GM18520 (cell line): ENCODE data around the gene KIF4A.
"Not testable (repeated sequence)": the region's sequence is repeated elsewhere in the genome, so short reads cannot be mapped to it uniquely, and the experiment has no call there.

ENCODE experiments used
- ATAC-seq: cut with Tn5 transposase; IDR thresholded peaks from one replicate; pipeline ENCODE4 v1.9.1; 2021; ENCODE audit not compliant: unreplicated experiment

Gene KIF4A, protein sequence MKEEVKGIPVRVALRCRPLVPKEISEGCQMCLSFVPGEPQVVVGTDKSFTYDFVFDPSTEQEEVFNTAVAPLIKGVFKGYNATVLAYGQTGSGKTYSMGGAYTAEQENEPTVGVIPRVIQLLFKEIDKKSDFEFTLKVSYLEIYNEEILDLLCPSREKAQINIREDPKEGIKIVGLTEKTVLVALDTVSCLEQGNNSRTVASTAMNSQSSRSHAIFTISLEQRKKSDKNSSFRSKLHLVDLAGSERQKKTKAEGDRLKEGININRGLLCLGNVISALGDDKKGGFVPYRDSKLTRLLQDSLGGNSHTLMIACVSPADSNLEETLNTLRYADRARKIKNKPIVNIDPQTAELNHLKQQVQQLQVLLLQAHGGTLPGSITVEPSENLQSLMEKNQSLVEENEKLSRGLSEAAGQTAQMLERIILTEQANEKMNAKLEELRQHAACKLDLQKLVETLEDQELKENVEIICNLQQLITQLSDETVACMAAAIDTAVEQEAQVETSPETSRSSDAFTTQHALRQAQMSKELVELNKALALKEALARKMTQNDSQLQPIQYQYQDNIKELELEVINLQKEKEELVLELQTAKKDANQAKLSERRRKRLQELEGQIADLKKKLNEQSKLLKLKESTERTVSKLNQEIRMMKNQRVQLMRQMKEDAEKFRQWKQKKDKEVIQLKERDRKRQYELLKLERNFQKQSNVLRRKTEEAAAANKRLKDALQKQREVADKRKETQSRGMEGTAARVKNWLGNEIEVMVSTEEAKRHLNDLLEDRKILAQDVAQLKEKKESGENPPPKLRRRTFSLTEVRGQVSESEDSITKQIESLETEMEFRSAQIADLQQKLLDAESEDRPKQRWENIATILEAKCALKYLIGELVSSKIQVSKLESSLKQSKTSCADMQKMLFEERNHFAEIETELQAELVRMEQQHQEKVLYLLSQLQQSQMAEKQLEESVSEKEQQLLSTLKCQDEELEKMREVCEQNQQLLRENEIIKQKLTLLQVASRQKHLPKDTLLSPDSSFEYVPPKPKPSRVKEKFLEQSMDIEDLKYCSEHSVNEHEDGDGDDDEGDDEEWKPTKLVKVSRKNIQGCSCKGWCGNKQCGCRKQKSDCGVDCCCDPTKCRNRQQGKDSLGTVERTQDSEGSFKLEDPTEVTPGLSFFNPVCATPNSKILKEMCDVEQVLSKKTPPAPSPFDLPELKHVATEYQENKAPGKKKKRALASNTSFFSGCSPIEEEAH

DNA sequence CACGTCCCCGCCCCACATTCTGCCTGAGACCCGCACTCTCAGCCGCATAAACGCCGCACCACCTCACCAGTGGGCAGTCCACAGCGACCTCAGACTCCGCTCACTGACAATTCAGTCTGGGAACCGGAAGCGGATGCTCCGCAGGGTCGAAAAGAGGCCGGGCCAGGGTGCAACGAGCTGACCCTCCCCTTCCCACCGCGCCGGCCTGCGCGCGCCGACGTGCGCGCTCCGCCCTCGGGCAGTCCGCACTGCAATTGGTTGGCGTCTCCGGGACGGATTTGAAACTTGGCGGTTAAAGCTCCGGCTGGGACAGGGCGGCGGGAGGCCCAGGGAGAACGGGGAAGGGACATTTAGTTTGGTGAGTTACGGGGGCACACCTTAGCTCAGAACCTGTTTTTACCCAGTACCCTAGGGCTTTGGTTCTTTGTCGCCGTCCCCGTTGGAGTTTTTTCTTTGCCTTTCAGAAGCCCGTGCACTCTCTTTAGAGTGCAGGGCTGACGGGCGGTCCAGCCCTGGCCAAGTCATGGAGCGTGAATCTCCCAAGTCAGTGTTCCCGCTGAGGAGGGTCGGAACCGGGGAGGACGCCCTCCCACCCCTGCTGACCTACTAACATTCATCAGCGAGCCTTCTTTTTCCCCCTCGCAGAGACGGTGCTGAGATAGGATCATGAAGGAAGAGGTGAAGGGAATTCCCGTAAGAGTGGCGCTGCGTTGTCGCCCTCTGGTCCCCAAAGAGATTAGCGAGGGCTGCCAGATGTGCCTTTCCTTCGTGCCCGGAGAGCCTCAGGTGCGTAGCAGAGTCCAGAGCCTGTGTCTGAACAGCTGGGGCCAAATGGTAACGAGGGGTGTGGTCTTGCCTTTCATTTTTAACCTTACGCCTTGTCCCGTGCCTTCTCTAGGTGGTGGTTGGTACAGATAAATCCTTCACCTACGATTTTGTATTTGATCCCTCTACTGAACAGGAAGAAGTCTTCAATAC, at the start of gene KIF4A, which contains the start of gene PDZD11:
Gene KIF4A, plus strand, starts transcription at position 312 of the 978 bp plus-strand sequence. Its CDS starts 355 bp downstream, at position 667.
Gene PDZD11, minus strand, starts transcription at position 135 of the 978 bp plus-strand sequence. CDS start 586 bp downstream, outside the sequence.
- ATAC-seq: peak; percentile 98

DNA sequence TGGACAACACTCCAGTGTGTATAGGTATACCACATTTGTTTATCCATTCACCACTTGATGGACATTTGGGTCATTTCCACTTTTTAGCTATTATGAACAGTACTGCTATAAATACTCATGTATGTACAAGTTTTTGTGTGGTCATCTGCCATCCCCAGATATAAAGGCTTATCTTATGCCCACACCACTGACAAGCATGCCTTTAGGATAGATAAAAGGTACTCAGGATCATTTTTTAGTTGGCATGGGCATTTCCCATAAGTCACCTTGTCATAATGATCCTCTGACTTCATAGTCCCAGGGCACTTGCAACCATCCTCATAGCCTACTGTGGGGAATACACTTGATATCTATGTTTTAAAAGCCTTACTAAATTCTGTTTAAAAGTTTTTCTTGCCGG, 49.2 kb upstream of the KIF4A start:
- ATAC-seq: no peak

DNA sequence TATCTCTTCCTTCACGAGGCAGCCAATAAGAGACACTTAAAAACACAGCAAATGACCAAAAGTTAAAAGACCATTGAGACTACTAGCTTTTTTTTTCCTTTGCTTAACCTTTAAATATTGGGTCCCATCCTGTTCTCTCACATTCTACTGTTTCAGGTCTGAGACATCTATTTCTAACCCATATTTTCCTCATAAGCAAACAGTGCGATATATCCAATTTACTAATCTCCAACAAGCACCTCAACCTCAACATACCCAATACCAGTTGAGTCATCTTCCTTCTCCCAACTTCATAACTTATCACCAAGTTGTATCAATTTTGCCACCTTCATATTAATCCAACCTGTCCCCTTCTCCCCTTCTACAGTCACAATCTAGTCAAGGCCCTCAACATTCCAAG, 48.4 kb upstream of the KIF4A start:
- ATAC-seq: no peak

DNA sequence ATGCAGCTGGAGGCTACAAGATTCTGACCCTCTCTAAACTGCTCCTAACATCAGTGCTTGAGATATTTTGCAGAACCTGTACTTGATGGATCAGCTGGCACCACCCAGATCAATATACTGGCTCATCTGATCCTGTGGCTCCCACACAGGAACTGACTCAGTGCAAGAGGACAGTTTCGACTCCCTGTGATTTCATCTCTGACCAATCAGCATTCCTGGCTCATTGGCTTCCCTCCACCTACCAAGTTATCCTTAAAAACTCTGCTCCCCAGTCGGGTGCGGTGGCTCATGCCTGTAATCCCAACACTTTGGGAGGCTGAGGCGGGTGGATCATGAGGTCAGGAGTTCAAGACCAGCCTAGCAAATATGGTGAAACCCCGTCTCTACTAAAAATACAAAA, 46.3 kb upstream of the KIF4A start:
- not testable (repeated sequence) for ATAC-seq

DNA sequence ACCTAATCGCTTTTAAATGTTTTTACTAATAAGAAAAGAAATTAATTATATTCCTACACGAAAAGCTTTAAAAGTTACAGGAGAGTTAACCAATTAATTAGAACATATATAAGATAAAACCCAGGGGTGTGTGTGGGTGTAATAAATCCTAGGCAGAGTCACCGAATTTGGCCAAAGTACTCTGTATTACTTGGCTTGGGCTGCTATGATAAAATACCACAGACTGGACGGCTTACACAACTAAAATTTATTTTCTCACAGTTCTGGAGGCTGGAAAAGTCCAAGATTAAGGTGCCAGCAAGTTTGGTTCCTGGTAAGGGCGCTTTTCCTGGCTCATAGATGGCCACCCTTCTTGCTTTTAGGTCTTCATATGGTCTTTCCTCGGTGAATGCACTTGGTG, 45.0 kb upstream of the KIF4A start:
- ATAC-seq: no peak

DNA sequence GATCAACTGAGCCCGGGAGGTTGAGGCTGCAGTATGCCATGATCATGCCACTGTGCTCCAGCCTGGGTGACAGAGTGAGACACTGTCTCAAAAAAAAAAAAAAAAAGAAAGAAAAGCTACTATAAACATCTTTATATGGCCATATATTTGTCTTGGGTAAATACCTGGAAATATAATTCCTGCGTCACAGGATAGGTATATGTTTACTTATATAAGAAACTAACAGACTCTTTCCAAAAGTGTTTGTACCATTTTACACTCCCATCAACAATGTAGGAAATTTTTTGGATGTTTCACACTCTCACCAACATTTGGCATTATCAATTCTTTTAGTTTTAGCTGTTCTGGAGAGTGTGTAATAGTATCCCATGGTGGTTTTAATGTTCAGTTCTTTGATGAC, 42.7 kb upstream of the KIF4A start:
- ATAC-seq: no peak

DNA sequence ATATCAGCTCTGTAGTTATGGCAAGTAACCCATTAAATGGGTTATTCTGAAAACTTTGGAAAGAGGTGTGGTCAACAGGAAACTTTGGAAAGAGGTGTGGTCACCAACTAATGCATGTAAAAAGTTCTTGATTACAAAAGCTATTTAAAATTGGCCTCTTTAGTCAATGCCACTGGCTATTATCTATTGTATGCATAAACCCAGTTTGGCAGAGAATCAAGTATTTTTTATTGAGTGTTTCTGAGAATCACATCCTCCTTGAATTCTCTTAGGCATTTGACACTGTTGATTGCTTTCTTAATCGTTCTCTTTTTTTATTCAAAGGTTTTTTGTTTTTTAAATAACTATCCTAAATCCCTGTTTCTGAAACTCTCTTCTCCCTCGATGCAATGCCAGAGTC, 37.4 kb upstream of the KIF4A start:
- ATAC-seq: no peak

DNA sequence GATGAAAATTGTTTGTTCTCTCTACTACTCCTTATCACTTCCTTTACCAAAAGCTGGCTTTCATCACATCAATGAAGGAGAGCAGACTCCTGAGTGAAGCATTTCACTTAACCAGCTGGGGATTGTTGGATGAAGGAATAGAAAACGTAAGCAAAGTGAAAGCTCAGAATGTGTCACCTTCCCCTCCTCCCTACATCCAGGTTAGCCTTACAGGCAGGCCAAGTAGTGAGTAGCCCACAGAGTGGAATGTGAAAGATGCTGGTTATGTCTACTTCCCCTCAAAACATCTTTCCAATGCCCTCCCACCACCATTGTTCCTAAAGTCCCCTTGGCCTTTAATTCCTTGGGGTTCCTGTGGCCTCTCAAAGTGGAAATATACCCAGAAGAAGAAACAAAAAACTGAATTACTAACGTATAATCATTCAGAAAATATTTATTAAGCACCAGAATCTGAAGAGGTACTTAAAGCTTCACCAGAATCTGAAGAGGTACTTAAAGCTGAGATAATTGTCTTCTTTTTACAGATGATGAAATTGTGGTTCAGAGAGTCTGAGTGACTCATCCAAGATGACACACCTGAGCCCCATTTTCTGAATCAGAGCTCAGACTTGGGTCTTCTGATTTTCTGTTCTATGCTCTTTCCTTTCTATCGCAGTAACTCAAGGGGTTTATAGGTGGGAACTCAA, 36.4 kb upstream of the KIF4A start:
- no peak for ATAC-seq

DNA sequence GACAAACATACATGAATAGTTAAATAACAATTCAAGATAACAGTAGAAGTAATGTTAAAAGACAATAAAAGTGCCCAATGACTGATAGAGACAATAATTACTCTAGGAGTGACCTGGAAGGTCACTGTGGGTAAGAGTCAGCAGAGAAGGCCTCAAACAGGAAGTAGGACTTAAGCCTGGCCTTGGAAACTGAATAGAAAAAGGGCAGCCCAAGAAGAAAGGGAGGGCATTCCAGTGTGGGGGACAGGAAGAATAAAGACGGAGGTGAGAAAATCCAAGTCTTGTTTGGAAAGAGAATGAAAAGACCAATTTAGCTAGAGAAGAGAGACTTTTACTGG, 35.9 kb upstream of the KIF4A start:
- ATAC-seq: no peak

DNA sequence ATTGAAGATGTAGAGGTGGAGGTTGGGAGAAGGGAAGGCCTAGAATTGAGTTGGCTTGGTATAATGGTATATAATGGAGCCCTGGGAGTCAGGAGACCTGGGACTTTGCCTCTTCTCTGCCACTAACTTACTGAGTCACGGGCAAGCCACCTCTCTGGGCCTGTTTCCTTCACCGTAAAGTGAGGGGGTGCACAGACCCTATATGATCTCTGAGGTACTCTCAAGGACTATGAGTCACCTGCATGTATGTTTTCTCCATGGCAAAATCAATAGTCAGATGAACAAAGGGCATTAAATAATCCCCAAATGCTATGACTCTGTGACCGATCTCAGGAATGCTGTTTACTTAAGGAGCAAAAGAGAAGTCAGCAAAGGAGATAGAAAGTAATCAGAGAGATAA, 35.0 kb upstream of the KIF4A start:
- ATAC-seq: no peak

DNA sequence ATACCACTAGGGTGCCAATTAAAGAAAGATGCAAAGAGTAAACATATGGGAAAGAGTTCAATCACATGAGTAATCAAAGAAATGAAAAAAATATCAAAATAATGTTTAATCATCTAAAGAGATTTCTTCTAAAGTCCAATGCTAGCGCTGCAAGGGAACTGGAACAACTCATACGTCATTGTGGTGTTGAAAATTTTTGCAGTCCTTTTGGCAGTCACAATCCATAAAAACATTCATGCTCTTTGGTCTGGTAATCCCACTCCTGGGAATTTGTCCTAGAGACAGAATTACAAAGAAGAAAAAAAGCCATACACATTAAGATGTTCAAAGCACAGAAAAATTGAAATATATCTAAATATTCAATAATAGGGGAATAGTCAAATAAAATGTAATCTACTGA, 34.5 kb upstream of the KIF4A start:
- ATAC-seq: no peak

DNA sequence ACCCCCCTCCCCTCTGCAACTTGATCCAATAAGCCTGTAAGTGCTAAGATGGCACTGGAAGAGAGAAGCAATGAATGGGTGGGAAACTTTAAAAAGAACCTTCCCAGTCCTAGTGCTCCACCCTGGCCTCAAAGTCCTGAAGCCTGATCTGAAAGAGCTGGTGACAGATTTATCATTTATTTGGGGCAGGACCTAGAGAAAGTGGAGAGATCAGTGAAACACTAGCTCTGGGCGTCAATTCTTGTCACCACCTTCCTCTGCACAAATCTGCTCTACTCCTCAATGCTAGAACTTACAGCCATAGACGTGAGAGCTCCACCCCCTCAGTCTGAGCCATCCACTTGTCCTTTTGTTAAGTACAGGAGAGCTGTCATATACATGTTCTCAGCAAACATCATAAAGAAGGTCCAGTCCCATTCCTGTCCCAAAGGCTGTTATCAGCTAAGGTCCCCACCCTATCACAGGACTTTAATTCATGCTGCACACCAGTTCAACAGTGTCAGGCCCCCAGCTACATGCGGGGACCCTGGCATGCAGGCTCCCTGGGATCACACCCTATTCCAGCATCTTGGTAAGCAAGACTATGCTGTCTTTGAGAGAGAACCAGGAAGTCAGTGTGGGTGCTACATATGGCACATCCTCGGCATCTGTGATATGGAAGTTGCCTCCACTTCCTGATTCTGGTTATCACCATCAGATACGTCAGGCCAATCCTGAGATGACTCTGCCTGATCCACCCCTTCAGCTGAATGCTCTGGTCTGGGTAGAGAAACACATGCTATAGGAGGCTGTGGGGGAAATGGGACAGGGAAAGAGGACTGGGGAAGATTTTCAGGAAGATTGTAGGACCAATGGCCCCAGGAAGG, 32.2 kb upstream of the KIF4A start:
- ATAC-seq: no peak

DNA sequence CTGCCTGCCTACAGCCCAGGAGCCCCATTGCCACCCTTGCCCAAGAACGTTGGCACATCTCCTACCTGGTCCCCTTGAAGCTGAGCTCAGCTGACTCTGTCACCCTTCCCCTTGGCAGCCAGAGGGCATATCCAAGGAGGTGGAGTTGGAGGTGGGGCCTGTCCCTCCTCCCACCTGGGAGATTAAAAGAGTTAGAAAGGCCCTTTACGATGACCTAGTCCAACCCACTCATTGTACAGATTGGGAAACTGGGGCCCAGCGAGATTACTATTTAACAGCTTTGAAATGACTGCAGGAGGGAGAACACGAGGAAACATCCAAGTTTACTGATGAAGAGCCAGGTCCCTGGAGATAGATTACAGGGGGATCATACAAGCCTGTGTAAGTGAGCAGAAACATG, 29.8 kb upstream of the KIF4A start, which contains the start of gene P2RY4:
Gene P2RY4, minus strand, starts transcription at position 101 of the 400 bp plus-strand sequence. CDS start 580 bp downstream, outside the sequence.
- ATAC-seq: no peak

DNA sequence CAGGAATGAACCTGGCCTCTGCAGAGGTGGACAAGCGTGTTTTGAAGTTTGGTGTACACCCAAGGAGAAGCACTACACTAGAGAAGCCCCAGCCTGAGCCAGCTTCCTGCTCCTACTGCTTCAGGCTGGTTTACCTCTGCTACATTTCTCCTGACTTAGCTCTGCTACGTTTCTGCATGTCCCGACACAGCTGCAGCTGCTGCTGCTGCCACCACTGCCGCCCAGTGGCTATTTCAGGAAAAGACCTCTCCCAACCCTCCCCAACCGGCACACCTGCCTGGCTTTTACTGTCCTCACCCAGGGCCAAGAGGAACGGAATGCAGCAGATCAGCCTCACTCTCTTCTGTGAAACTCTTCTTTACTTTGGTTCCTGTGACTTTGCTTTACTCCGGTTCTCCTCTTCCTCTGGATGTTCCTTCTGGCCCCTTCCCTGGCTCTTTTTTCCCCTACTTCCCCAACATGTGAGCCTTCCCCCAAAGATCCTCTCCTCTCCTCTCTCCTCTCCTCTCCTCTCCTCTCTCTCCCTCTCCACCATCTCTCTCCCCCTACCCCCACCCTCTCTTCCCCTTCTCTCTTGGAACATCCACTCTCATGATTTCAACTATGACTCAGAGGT, 26.8 kb upstream of the KIF4A start:
- no peak for ATAC-seq

DNA sequence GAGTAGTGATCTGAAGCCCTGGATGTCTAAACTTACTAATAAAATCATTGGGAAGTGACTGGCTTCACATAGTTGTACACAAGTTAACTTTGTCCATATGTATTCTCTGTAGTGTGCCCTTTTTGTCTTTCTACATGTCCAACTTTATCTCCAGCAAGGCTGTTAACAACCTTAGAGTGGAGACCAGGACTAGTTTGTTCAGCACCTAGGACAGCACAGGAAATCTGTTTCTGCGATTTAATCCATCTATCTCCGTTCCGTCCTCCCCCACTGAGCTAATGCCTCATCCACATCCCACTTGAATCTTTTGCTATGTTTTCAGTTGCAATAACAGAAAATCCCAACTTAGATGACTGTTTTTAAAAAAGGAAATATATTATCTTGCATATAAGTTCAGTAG, 25.1 kb upstream of the KIF4A start:
- no peak for ATAC-seq

DNA sequence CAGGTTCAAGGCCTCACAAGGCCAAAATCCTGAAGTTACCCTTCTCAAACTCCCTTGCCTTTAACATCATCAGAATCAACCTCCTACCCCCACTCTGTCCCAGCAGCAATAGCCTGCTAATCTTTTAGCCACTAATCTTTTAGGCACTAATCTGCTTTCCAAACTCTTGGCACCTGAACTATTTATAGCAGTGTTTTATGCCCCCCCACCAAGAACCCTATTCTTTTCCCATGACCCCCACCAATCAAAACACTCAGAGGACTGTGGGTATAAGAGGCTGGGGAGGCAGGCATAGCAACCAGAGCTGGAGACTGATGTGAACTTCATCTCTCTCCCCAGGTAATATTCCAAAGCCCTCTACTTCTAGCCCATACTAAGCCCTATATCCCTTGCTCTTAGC, 21.9 kb upstream of the KIF4A start, which contains the start of gene ARR3:
Gene ARR3, plus strand, starts transcription at position 301 of the 400 bp plus-strand sequence. CDS start 1,052 bp downstream, outside the sequence.
- no peak for ATAC-seq

DNA sequence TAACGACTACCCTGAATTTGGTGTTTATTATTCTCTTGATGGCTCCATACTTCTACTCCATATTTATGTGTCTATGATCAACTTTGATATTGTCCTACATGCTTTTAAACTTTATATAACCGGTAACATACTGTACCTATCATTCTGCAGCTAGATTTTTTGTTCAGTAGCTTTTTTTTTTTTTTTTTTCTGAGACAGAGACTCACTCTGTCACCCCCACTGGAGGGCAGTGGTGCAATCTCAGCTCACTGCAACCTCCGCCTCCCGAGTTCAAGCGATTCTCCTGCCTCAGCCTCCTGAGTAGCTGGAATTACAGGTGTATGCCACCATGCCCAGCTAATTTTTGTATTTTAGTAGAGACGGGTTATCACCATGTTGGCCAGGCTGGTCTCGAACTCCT, 15.9 kb upstream of the KIF4A start:
- ATAC-seq: not testable (repeated sequence)

DNA sequence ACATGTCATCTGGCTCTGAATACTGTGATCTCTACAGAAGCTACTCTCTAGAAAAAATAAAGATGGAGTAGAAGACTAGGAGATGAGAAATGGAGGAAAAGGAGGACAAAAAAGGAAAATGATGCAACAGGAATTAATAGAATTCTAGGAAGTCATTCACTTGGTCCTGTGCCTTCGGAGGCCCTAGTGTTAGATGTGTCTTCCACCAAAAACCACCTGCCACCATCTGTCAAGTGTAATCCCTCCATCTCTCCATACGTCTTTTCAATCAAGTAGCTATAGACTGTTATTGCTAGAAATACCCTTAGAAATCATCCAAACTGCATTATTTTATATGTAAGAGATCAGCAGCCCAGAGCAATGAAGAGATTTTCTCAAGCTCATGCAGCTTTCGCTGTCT, 10.8 kb upstream of the KIF4A start:
- no peak for ATAC-seq
